ENCODE measurements around the gene LRRN2.

DNA sequence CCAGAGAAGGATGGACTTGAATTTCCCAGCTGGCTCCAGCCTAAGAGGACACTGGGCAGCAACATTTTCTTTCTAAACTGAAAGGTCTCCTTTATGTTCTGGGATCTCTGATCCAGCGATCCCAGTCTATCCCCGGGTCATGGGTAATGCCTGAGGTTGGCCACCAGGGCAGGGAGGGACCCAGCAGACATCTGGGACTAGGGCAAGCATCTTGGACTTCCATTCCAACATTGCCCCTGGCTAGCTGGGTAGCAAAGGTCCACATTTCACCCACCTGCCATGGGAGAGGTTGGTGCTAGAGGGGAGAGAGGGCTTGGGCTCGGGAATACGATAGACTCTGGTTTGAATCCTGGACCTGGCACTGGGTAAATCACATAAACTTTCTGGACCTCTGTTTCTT lies 84.6 kb downstream of the LRRN2 start:
- no peak for TF ChIP-seq POLR2A (IDR thresholded peaks at IDR 0.05)
- TF ChIP-seq, protein P1, sequence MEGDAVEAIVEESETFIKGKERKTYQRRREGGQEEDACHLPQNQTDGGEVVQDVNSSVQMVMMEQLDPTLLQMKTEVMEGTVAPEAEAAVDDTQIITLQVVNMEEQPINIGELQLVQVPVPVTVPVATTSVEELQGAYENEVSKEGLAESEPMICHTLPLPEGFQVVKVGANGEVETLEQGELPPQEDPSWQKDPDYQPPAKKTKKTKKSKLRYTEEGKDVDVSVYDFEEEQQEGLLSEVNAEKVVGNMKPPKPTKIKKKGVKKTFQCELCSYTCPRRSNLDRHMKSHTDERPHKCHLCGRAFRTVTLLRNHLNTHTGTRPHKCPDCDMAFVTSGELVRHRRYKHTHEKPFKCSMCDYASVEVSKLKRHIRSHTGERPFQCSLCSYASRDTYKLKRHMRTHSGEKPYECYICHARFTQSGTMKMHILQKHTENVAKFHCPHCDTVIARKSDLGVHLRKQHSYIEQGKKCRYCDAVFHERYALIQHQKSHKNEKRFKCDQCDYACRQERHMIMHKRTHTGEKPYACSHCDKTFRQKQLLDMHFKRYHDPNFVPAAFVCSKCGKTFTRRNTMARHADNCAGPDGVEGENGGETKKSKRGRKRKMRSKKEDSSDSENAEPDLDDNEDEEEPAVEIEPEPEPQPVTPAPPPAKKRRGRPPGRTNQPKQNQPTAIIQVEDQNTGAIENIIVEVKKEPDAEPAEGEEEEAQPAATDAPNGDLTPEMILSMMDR (IDR thresholded peaks at IDR 0.05) = no peak
- TF ChIP-seq EP300 (IDR thresholded peaks at IDR 0.05) = no peak
- no peak for TF ChIP-seq POLR2AphosphoS5 (IDR thresholded peaks at IDR 0.05)

All from sigmoid colon (tissue), 4 donors.